ENCODE data around the gene ADGRG3.

The ADGRG3 gene

DNA sequence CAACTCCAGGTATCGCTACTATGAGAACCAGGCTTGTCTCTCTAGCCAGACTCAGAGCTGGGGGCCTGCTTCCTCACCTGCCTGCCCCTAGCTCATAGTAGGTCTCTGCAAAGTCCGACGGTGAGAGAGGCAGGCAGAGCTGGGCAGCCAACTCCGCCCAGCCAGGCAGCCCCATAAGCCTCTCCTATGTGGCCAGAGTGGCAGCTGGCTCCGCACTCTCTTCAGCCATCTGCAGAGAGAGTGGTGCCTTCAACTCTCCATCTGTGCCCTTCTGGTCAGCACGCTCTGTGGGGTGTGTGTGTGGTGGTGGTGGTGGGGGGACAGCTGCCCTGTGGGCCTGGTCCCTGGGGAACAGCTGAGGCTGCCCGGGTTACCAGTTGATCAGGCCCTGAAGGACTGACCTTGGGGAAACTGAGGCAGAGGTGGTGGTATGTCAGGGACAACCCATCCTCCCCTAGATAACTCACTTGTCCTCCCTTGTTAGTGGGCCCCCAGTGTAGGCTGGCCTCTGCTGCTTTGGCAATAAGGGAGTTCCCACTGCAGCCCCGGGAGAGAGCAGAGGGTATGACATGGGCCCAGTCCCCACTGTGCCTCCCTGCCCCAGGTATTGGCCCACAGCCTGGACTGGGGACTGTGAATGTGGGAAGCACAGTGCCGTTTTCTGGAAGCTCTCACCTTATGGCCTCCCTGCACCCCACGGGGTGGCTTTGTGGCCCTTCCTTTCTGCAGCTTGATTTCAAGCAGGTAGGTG, 41.5 kb upstream of the ADGRG3 start:
- no peaks in the 10 kb centered on the region for H3K9me3 Mint-ChIP-seq

DNA sequence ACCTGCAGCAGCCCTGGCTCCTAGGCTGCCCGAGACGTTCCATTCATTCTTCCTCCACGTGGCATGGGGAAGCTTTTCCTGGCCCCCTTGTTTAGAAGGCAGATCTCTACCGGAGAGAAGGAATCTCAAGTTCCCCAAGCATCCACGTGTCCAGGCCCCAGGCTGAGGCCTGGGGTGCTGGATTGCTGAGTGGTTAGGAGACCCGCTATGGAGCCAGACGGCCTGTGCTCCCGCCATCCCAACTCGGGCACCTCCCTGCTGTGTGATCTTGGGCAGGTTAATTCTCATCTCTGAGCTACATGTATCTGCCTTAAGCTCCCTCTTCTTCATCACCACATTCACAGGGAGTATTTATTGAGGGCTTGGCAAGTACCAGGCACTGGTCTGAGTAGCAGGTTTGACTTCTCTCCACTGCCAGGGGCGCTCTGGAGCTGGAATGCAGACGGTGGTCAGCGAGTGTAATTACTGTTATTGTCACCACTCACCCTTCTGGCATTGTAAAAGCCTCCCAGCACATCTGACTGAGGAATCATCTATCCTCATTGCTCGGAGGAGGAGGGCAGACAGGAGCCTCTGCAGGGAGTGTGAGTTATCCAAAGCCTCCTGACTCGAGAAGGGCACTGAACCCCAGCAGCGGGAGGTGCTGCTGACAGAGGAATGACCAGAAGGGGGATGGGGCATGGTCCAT, 40.8 kb upstream of the ADGRG3 start:
- ATAC-seq (replicated peaks; ENCODE audit: extremely low read depth, poor library complexity, severe bottlenecking) = no peak
- peaks cover 49% of the 10 kb centered on the region for H3K4me1 Mint-ChIP-seq
- no peaks in the 10 kb centered on the region for H3K9me3 Mint-ChIP-seq

More for the DNA sequence above, 41.5 kb upstream of the ADGRG3 start:
- no peak overlapping the region for H3K27ac Mint-ChIP-seq (ENCODE audit: low read depth)
- H3K36me3 Mint-ChIP-seq (ENCODE audit: insufficient read depth) = peaks cover 1% of the 10 kb centered on the region
- no peak for DNase-seq (ENCODE audit: low spot score in 2 of 2)
- ATAC-seq (replicated peaks; ENCODE audit: extremely low read depth, poor library complexity, severe bottlenecking) = no peak
- peaks cover 49% of the 10 kb centered on the region for H3K4me1 Mint-ChIP-seq
- H3K27me3 Mint-ChIP-seq = no peaks in the 10 kb centered on the region
- no peak overlapping the region for H3K4me3 Mint-ChIP-seq

DNA sequence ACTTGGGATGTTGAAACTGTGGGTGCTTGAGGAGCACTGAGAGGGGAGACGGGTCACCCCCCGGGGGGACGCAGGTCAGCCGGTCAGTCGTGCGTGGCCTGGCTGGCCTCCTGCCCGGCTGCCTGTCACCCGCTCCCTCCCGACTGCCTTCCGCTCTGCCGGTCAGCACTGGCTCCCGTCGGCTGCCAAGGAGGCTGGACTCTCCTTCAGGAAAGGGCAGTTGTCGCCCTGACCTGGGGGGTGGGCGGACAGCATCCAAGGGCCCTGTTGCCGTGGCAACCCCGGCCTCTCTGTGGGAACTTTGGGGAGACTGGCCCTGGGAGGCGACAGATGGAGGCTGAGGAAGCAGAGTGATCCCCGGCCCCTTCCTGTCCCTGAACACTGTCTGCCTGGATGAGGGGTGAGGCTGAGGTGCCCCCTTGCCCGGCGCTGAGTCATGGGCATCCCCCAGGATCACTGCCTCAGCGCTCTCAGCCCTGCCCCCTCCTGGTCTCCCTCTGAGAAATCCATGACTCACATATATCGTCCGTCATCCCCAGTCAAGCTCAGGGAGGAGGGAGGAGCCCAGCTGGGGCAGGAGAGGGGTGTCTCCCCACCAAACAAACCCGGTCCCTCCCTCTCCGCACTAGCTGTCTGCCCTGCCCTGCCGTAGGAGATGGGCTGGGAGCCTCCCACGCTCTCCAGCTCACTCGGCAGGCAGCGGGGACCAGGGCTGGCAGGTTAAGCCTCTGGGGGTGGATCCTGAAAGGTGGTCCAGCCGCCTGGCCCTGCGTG, 39.9 kb upstream of the ADGRG3 start, which contains the start of gene ADGRG1:
ADGRG1 (plus strand) TSS at position 623 of the 774 bp plus-strand sequence. CDS start 21,658 bp downstream, outside the sequence.
- Mint-ChIP-seq H3K4me3 (peak within 1 kb of the TSS; percentile 64), H3K9me3 (no peaks in the 10 kb centered on the region), H3K27me3 (no peaks in the 10 kb centered on the region), H3K4me1 (peaks cover 49% of the 10 kb centered on the region), H3K36me3 (ENCODE audit: insufficient read depth) (peaks cover 1% of the 10 kb centered on the region), H3K27ac (ENCODE audit: low read depth) (peak within 1 kb of the TSS; percentile 88)
- peak; percentile 55 for ATAC-seq (replicated peaks; ENCODE audit: extremely low read depth, poor library complexity, severe bottlenecking)
- no peak for DNase-seq (ENCODE audit: low spot score in 2 of 2)

More for the DNA sequence above, 40.8 kb upstream of the ADGRG3 start:
- Mint-ChIP-seq H3K36me3 (ENCODE audit: insufficient read depth) (peaks cover 1% of the 10 kb centered on the region), H3K4me3 (no peak overlapping the region), H3K27ac (ENCODE audit: low read depth) (no peak overlapping the region), H3K27me3 (no peaks in the 10 kb centered on the region)
- DNase-seq (ENCODE audit: low spot score in 2 of 2) = no peak

DNA sequence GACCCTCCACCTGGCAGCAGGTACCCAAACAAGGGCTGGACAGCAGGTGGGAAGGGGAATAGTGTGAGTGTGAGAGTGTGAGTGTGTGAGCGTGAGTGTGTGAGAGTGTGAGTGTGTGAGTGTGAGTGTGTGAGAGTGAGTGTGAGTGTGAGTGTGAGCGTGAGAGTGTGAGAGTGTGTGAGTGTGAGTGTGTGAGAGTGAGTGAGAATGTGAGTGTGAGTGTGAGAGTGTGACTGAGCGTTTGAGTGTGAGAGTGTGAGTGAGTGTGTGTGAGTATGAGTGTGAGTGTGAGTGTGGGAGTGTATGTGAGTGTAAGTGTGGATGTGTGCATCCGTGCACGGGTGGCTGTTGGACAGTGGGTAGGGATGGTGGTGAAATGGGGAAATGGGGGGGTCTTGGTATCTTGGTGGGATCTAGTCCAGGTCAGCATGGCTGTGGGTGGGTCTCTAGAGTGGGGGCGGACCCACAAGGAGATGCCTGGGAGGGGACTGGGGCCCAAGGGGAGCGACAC, 39.3 kb upstream of the ADGRG3 start:
- peak overlapping the region; percentile 64 for H3K4me3 Mint-ChIP-seq
- no peaks in the 10 kb centered on the region for H3K9me3 Mint-ChIP-seq
- H3K27me3 Mint-ChIP-seq = no peaks in the 10 kb centered on the region
- H3K4me1 Mint-ChIP-seq = peaks cover 49% of the 10 kb centered on the region
- ATAC-seq (replicated peaks; ENCODE audit: extremely low read depth, poor library complexity, severe bottlenecking) (no peak), DNase-seq (ENCODE audit: low spot score in 2 of 2) (no peak)
- H3K36me3 Mint-ChIP-seq (ENCODE audit: insufficient read depth) = peaks cover 1% of the 10 kb centered on the region
- peak overlapping the region; percentile 88 for H3K27ac Mint-ChIP-seq (ENCODE audit: low read depth)

DNA sequence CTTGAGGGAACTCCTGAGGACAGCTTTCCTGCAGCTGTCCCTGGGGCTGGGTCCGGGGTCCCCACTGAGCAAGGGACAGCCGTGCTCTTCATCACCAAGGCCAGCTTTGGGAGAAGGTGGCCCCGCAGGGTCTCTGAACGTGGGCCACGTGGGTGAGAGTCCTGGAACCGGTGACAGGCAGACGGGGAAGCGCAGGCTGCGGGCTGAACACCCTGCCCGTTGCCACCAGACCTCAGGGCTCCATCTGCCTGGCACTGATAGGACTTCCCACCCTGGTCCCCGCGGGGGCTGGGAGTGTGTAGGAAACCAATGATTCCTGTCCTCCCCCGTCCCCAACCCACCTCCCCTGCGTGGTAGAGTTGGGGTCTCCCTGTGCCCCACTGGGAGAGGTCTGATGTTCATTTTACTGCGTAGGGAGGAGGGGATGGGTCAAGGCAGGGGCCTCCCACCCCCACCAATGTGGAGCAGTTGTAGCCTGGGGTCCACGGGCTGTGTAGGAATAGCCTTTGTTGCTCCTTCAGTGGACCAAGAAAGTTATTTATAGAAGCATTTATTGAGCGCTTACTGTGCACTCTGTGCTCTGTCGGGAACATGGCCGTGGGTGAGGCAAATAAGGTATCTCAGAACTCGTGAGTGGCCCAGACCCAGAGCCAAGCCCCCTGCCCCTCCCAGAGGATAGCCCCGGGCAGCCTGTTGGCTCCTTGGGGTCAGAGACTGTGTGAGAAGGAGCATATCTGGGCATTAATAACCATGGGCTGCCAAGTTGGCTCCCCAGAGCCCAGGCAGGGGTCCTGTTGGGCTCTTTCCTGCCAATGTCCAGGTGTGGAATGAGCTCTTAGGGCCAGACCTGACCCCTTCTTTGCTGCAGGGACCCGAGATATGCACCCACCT, 38.3 kb upstream of the ADGRG3 start:
- Mint-ChIP-seq H3K36me3 (ENCODE audit: insufficient read depth) (peaks cover 1% of the 10 kb centered on the region), H3K9me3 (no peaks in the 10 kb centered on the region), H3K4me1 (peaks cover 46% of the 10 kb centered on the region), H3K27me3 (no peaks in the 10 kb centered on the region), H3K27ac (ENCODE audit: low read depth) (peak overlapping the region; percentile 88), H3K4me3 (peak overlapping the region; percentile 64)
- no peak for DNase-seq (ENCODE audit: low spot score in 2 of 2)
- peak; percentile 29 for ATAC-seq (replicated peaks; ENCODE audit: extremely low read depth, poor library complexity, severe bottlenecking)

DNA sequence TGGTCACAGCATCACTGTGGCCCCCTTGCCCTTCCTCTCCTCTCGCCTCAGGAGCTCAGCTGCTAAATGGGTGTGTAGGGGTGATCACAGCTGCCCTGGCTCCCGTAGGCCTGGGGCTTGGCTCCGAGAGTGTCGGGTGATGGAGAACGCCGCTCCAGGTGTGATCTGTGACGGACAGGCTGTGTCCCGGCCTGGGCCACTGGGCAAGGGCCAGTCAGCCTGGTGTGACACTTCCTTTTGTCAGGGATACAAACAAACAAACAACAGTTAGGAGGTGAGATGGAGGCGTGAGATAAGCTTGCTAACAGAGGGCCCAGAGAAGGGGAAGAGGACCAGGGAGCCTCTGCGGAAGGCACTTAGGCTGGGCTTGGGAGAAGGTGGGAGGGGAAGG, 37.7 kb upstream of the ADGRG3 start:
- Mint-ChIP-seq H3K36me3 (ENCODE audit: insufficient read depth) (no peaks in the 10 kb centered on the region), H3K4me3 (peak overlapping the region; percentile 64), H3K4me1 (peaks cover 39% of the 10 kb centered on the region), H3K27ac (ENCODE audit: low read depth) (peak overlapping the region; percentile 62), H3K27me3 (no peaks in the 10 kb centered on the region), H3K9me3 (no peaks in the 10 kb centered on the region)
- no peak for DNase-seq (ENCODE audit: low spot score in 2 of 2)
- ATAC-seq (replicated peaks; ENCODE audit: extremely low read depth, poor library complexity, severe bottlenecking) = no peak

DNA sequence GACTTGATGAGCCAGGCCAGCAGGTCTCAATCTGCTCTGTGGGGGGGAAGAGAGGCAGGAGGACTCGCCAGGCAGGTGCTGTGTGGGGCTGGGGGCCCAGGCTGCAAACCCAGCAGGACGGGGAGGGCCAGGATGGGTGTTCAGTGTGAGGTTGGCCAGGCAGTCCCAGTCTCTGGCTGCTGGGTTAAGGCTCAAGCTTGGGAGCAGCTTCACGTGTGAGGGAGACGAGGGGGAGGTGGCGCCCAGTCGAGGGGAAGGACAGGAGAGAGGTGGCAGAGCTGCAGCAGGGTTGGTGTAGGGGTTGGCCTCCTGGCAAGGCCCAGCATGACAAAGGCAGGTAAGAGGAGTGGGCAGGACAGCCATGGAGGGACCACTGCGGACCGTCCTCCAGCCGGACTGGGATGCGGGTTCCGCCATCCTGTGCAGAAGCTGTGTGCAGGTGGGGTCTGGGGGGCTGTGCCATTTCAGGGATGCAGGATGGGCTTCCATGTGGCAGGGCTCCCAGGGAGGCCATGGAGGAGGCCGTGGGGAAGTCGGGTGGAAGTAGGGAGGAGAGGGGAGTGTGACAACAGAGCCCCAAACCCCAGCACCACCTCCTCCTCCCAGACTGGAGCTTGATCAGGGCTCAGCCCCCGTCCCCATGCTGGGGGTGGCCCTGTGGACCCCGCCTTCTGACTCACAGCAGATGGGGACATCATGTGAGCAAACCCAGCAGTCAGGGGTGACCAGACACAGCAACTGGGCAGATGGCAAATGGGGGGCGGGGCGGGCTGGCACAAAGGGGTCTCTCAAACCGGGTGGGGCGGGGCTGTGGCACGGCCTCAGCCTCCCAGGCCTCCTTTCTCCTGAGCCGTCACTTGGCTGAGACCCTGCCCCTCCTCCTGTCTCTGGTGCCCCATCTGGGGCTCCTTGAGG, 36.9 kb upstream of the ADGRG3 start:
- no peak for DNase-seq (ENCODE audit: low spot score in 2 of 2)
- H3K4me3 Mint-ChIP-seq = peak overlapping the region; percentile 64
- no peaks in the 10 kb centered on the region for H3K36me3 Mint-ChIP-seq (ENCODE audit: insufficient read depth)
- no peaks in the 10 kb centered on the region for H3K27me3 Mint-ChIP-seq
- H3K9me3 Mint-ChIP-seq = no peaks in the 10 kb centered on the region
- peak overlapping the region; percentile 62 for H3K27ac Mint-ChIP-seq (ENCODE audit: low read depth)
- H3K4me1 Mint-ChIP-seq = peaks cover 33% of the 10 kb centered on the region
- no peak for ATAC-seq (replicated peaks; ENCODE audit: extremely low read depth, poor library complexity, severe bottlenecking)

DNA sequence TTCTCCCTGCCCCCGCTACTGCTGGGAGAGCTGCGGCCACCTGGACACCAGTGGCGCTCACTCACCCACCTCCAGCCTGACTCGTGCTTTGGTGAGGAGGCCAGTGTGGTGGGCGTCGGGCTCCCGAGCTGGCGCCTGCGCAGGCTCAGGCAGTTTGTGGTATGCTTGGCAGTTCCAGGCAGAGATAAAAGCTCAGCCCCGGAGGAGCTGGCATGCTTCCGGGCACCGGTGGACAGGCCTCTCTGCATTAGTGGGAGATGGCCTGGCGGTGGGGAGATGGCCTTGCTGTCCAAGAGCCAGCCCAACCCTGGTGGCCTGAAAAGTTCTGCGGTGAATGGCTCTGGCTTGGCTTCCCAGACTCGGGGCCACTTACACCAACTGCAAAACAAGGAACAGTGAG, 35.5 kb upstream of the ADGRG3 start:
- no peaks in the 10 kb centered on the region for H3K27me3 Mint-ChIP-seq

DNA sequence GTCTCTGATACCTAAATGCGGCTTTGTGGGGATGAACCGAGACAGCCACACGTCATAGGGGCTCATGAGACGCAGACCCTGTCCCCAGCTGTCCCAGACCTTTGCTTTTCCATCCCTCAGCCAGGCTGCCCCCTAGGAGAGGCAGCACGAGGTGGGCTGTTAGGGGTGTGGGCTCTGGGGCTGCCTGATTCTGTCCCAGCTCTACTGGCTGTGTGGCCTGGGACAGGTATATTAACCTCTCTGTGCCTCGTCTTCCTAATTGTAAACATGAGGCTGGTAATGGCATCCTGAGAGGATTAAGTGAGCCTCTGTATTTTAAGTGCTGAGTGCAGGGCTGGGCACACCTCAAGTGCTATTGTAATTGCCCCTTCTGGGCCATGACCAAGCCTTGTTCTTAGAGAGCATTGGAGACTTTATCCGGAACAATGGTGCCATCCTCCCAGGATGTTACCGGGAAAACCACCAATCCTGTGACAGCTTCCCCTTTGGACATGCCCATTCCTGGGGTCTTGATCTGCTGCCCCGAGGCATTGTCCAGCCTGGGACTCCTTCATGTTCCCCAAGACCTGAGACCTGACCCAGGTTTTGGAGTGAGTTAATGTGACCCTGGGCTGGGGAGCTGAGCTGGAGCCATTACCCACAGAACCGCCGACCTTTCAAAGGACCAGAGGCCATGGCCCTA, 34.6 kb upstream of the ADGRG3 start:
- Mint-ChIP-seq H3K4me3 (no peak overlapping the region), H3K27me3 (no peaks in the 10 kb centered on the region), H3K4me1 (peaks cover 40% of the 10 kb centered on the region), H3K27ac (ENCODE audit: low read depth) (no peak overlapping the region), H3K36me3 (ENCODE audit: insufficient read depth) (no peaks in the 10 kb centered on the region), H3K9me3 (no peaks in the 10 kb centered on the region)
- no peak for DNase-seq (ENCODE audit: low spot score in 2 of 2)
- ATAC-seq (replicated peaks; ENCODE audit: extremely low read depth, poor library complexity, severe bottlenecking) = no peak

More for the DNA sequence above, 35.5 kb upstream of the ADGRG3 start:
- DNase-seq (ENCODE audit: low spot score in 2 of 2) (no peak), ATAC-seq (replicated peaks; ENCODE audit: extremely low read depth, poor library complexity, severe bottlenecking) (no peak)
- peaks cover 39% of the 10 kb centered on the region for H3K4me1 Mint-ChIP-seq
- H3K27ac Mint-ChIP-seq (ENCODE audit: low read depth) = no peak overlapping the region
- no peaks in the 10 kb centered on the region for H3K9me3 Mint-ChIP-seq
- H3K36me3 Mint-ChIP-seq (ENCODE audit: insufficient read depth) = no peaks in the 10 kb centered on the region
- H3K4me3 Mint-ChIP-seq = no peak overlapping the region

DNA sequence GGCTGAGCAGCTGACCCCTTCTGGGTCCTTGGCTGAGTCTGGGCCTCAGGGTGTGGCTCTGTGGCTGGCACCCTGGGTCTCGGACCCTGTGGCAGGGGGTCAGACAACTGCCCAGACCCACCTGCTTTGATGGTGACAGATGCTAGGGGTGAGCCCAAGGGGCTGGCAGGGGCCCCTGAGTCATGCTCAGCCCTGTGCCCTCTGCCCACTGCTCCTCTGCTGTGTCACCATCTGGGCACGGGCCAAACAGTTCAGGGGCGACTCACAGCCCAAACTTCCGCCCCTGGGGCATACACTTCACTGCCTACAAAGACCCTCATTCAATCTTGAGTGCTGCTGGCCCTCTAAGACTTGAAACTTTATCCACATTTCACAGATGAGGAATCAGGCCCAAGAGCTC, 33.9 kb upstream of the ADGRG3 start:
- no peak for ATAC-seq (replicated peaks; ENCODE audit: extremely low read depth, poor library complexity, severe bottlenecking)
- no peaks in the 10 kb centered on the region for H3K27me3 Mint-ChIP-seq
- H3K27ac Mint-ChIP-seq (ENCODE audit: low read depth) = no peak overlapping the region
- no peaks in the 10 kb centered on the region for H3K9me3 Mint-ChIP-seq
- no peak for DNase-seq (ENCODE audit: low spot score in 2 of 2)
- H3K4me3 Mint-ChIP-seq = no peak overlapping the region
- H3K4me1 Mint-ChIP-seq = peaks cover 35% of the 10 kb centered on the region
- no peaks in the 10 kb centered on the region for H3K36me3 Mint-ChIP-seq (ENCODE audit: insufficient read depth)
